EH (cell line): ENCODE measurements around the gene CCDC197.

Experiments
- DNase-seq: peaks from one replicate; pipeline ENCODE4 v3.0.0-alpha.2; 2015; ENCODE audit warnings: low read depth

CCDC197 gene

GRCh38 chr14:93977790-93978581 is 19.1 kb upstream of the CCDC197 start:
- no peak for DNase-seq

- DNase-seq, result no peak
These were observed 18.4 kb upstream of the CCDC197 start for GRCh38 chr14:93978735-93979134.

GRCh38 chr14:93980456-93981201 is 16.5 kb upstream of the CCDC197 start:
- DNase-seq, result peak; percentile 31

- DNase-seq, result no peak
These were observed 15.5 kb upstream of the CCDC197 start for GRCh38 chr14:93981316-93982229.

GRCh38 chr14:93982230-93983007 is 14.7 kb upstream of the CCDC197 start:
- DNase-seq, result no peak

- peak; percentile 38 for DNase-seq
These were observed 13.0 kb upstream of the CCDC197 start for GRCh38 chr14:93984070-93984469.

GRCh38 chr14:93984987-93985410 is 12.1 kb upstream of the CCDC197 start:
- DNase-seq, result peak; percentile 83

GRCh38 chr14:93986955-93987354 is 10.1 kb upstream of the CCDC197 start:
- DNase-seq, result no peak

GRCh38 chr14:93987376-93987775 is 9.7 kb upstream of the CCDC197 start:
- DNase-seq, result no peak

GRCh38 chr14:93987815-93988476 is 9.2 kb upstream of the CCDC197 start:
- DNase-seq, result no peak

GRCh38 chr14:93989939-93990338 is 7.2 kb upstream of the CCDC197 start:
- DNase-seq, result no peak

- DNase-seq, result no peak
These were observed 5.9 kb upstream of the CCDC197 start for GRCh38 chr14:93991212-93991611.

- DNase-seq, result no peak
These were observed 5.5 kb upstream of the CCDC197 start for GRCh38 chr14:93991649-93992048.

- no peak for DNase-seq
These were observed 3.7 kb upstream of the CCDC197 start for GRCh38 chr14:93993382-93993781.

- DNase-seq, result peak; percentile 69
These were observed 2.0 kb upstream of the CCDC197 start for GRCh38 chr14:93994919-93995682.

GRCh38 chr14:93996130-93996695 is 888 bp upstream of the CCDC197 start:
- no peak for DNase-seq

- DNase-seq, result no peak
These were observed 1.1 kb downstream of the CCDC197 start for GRCh38 chr14:93997916-93998870.

GRCh38 chr14:93998871-93999403 is 1.8 kb downstream of the CCDC197 start:
- DNase-seq, result no peak
